DOHH2 (cell line): ENCODE data around the gene SDCCAG8.

Source experiments
- CTCF ChIP-seq: fragments of 200-600 bp; sonication (generic); IDR thresholded peaks from one replicate; pipeline ENCODE4 v1.5.1; 2014; ENCODE audit warnings: antibody characterized with exemption, mild to moderate bottlenecking, low read depth, low read length; ENCODE audit not compliant: poor library complexity, severe bottlenecking
- EZH2phosphoT487 ChIP-seq: fragments of 200-600 bp; sonication (generic); IDR thresholded peaks from 2 replicates; pipeline ENCODE4 v1.6.1; 2017; ENCODE audit warnings: borderline replicate concordance, mild to moderate bottlenecking, antibody characterized with exemption, low read length, moderate library complexity, mixed read lengths

- TF ChIP-seq CTCF (no peak), EZH2phosphoT487 (no peak)
These were observed 89.4 kb downstream of the SDCCAG8 start for GRCh38 chr1:243345205-243345604.
